HG03139 (cell line): ENCODE results near the gene SEMA3A.

Experiments used
- ATAC-seq: cut with Tn5 transposase; IDR thresholded peaks from one replicate; pipeline ENCODE4 v1.9.1; 2021; ENCODE audit not compliant: unreplicated experiment

SEMA3A gene

GRCh38 chr7:84196084-84196503, 1.5 kb upstream of the SEMA3A start:
- no peak for ATAC-seq

GRCh38 chr7:84195295-84196060, 889 bp upstream of the SEMA3A start:
- ATAC-seq = no peak

- ATAC-seq = no peak
These were observed 842 bp downstream of the SEMA3A start for GRCh38 chr7:84193747-84194146.

GRCh38 chr7:84191842-84192241, 2.7 kb downstream of the SEMA3A start:
- no peak for ATAC-seq

GRCh38 chr7:84191261-84191660, 3.3 kb downstream of the SEMA3A start:
- ATAC-seq = no peak

GRCh38 chr7:84190016-84190705, 4.4 kb downstream of the SEMA3A start:
- ATAC-seq = no peak

GRCh38 chr7:84188786-84189405, 5.7 kb downstream of the SEMA3A start:
- no peak for ATAC-seq

- ATAC-seq = no peak
These were observed 6.6 kb downstream of the SEMA3A start for GRCh38 chr7:84187813-84188510.

- no peak for ATAC-seq
These were observed 7.3 kb downstream of the SEMA3A start for GRCh38 chr7:84187087-84187805.

- ATAC-seq = no peak
These were observed 10.8 kb downstream of the SEMA3A start for GRCh38 chr7:84183741-84184140.

- ATAC-seq = no peak
These were observed 12.3 kb downstream of the SEMA3A start for GRCh38 chr7:84182301-84182700.

- ATAC-seq = no peak
These were observed 13.0 kb downstream of the SEMA3A start for GRCh38 chr7:84181628-84182027.

- ATAC-seq = no peak
These were observed 16.7 kb downstream of the SEMA3A start for GRCh38 chr7:84177758-84178412.

- ATAC-seq = no peak
These were observed 17.9 kb downstream of the SEMA3A start for GRCh38 chr7:84176716-84177115.

- ATAC-seq = no peak
These were observed 19.1 kb downstream of the SEMA3A start for GRCh38 chr7:84175461-84175860.

GRCh38 chr7:84170646-84171045, 23.9 kb downstream of the SEMA3A start:
- ATAC-seq = no peak

GRCh38 chr7:84162584-84162983, 32.0 kb downstream of the SEMA3A start:
- ATAC-seq = no peak

GRCh38 chr7:84162125-84162524, 32.5 kb downstream of the SEMA3A start:
- no peak for ATAC-seq

GRCh38 chr7:84161398-84161797, 33.2 kb downstream of the SEMA3A start:
- no peak for ATAC-seq

GRCh38 chr7:84159435-84159834, 35.2 kb downstream of the SEMA3A start:
- no peak for ATAC-seq
